Sigmoid colon (tissue), 4 donors: Measurements from ENCODE around the gene SMIM1.

Source experiments
- CTCF ChIP-seq, 4 experiments: fragments of 450-650 bp in 3 of 4; fragments of 200-600 bp in 1 of 4; IDR thresholded peaks; one replicate each; pipeline ENCODE4 v1.5.1; 2016 to 2019; ENCODE audit warnings: antibody characterized with exemption in 4 of 4, mild to moderate bottlenecking in 3 of 4, moderate library complexity in 2 of 4
- POLR2A ChIP-seq, 2 donors: fragments of 450-650 bp; IDR thresholded peaks; one replicate each; pipeline ENCODE4 v1.6.1; 2016; ENCODE audit warnings: antibody characterized with exemption in 2 of 2, mild to moderate bottlenecking in 2 of 2, moderate library complexity in 2 of 2
- POLR2AphosphoS5 ChIP-seq, 4 donors: sonication (generic); formaldehyde crosslinking; IDR thresholded peaks; one replicate each; pipeline ENCODE4 v1.6.1; 2017; ENCODE audit warnings: antibody characterized with exemption in 4 of 4

DNA sequence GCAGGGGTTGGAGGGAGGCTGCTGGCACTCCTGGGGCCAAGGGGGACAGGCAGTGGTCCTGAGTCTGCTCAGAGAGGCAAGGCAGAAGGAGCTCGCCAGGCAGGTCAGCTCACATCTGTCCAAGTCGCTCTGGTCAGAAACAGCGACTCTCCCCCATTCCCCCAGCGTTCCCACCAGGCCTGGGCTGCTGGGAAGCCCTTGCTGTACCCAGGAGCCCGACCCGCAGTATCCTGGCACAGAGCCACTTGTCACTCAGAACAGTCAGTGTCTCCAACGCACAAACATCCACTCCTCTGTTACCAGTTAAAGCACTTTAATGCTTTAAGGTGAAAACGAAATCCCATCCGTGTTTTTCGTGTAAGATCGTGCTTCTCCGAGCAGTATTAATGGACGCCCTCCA is 36.9 kb upstream of the SMIM1 start:
- no peak for TF ChIP-seq CTCF (IDR thresholded peaks at IDR 0.05)
- TF ChIP-seq POLR2AphosphoS5 (IDR thresholded peaks at IDR 0.05), result no peak
- no peak for TF ChIP-seq POLR2A (IDR thresholded peaks at IDR 0.05)
